ENCODE data around the gene GRHL1.

GRHL1 gene

DNA sequence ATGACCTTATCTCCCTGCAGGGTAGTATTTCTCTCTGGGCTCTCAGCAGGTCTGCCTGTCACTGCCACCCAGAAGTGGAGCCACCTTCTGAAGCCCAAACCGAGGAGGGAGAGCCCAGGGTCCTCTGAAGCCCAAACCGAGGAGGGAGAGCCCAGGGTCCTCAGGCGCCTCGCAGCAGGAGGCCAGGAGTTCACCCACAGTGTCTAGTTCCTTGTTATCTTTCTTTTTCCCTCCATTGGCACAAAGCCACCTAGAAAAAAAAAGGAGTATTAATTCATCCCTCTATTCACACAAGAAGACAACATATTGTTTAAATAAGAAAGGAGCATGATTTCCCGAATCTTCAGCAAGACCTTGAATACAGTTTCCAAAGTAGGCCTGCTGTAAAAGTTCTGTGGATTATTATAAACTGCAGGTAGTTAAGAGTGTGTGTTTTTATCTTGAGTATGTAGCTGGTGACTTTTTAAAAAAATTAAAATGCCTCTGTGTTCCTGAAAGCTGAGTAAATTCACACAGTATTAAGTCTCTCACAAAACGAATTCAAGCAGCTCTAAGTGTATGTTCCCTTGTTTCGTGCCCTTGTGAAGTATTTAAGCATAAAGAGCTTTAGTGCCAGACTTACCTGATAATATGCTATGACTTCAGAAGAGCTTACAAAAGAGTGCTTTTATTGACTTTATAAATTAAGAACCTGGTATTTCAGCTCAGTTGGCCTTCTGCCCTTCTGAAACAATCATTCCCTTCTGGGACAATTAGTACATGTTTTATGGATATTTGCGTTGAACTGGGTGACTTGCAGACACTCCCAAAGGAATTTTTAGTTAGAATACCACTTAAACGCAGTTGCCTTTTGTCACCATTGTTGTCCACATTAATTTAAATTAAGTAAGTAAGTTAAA is 11.7 kb upstream of the GRHL1 start:
- no peak overlapping the region for H3K27ac ChIP-seq
- POLR2A ChIA-PET (ENCODE audit: low non-redundant PET): no interaction called here
- CTCF ChIA-PET: interaction anchor here (0.6 to 0.9 kb wide), 2 partner anchors 13 to 60 kb away, joined by 3 to 6 read pairs; no protein-coding TSS in a partner anchor
- TF ChIP-seq, protein P1, sequence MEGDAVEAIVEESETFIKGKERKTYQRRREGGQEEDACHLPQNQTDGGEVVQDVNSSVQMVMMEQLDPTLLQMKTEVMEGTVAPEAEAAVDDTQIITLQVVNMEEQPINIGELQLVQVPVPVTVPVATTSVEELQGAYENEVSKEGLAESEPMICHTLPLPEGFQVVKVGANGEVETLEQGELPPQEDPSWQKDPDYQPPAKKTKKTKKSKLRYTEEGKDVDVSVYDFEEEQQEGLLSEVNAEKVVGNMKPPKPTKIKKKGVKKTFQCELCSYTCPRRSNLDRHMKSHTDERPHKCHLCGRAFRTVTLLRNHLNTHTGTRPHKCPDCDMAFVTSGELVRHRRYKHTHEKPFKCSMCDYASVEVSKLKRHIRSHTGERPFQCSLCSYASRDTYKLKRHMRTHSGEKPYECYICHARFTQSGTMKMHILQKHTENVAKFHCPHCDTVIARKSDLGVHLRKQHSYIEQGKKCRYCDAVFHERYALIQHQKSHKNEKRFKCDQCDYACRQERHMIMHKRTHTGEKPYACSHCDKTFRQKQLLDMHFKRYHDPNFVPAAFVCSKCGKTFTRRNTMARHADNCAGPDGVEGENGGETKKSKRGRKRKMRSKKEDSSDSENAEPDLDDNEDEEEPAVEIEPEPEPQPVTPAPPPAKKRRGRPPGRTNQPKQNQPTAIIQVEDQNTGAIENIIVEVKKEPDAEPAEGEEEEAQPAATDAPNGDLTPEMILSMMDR (conservative IDR thresholded peaks at IDR 0.05; ENCODE audit: low read depth): no peak
- DNase-seq (ENCODE audit: low spot score): no peak

GRCh38 chr2:9941196-9941995 is 10.1 kb upstream of the GRHL1 start:
- POLR2A ChIA-PET (ENCODE audit: low non-redundant PET): interaction anchor here (0.6 kb wide), 1 partner anchor 98 kb away, joined by 3 read pairs; the partner anchor contains the start of gene TAF1B

DNA sequence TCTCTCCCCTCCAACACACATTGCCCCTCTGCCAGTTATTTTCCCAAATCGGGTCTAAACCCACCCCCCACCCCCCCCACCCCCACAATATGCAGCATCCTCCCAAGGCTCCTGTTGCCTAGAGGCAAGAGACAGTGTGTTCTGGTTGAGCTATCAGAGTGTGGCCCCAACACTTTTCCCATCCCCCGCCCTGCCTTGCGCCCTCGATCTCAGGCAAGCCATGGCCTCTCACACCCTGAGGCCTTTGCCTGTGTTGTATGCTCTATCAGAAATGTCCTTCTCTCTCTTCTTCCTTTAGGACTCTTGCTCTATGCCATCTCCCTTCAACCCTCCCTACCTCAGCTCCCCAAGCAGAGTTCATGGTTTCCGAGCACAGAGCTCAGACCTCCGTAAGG is 9.5 kb upstream of the GRHL1 start:
- no peak overlapping the region for H3K27ac ChIP-seq
- TF ChIP-seq, protein P1 (conservative IDR thresholded peaks at IDR 0.05; ENCODE audit: low read depth): no peak
- CTCF ChIA-PET: interaction anchor here (0.6 to 2.1 kb wide), 2 partner anchors 9 to 128 kb away, joined by 3 to 6 read pairs; no protein-coding TSS in a partner anchor
- no peak for DNase-seq (ENCODE audit: low spot score)
- POLR2A ChIA-PET (ENCODE audit: low non-redundant PET): interaction anchor here (0.6 kb wide), 1 partner anchor 98 kb away, joined by 3 read pairs; the partner anchor contains the start of gene TAF1B

More at GRCh38 chr2:9941196-9941995, 10.1 kb upstream of the GRHL1 start:
- CTCF ChIA-PET: interaction anchor here (0.6 to 2.1 kb wide), 2 partner anchors 9 to 128 kb away, joined by 3 to 6 read pairs; no protein-coding TSS in a partner anchor
- H3K27ac ChIP-seq: no peak overlapping the region
- DNase-seq (ENCODE audit: low spot score): peak; percentile 51
- TF ChIP-seq, protein P1 (conservative IDR thresholded peaks at IDR 0.05; ENCODE audit: low read depth): no peak

DNA sequence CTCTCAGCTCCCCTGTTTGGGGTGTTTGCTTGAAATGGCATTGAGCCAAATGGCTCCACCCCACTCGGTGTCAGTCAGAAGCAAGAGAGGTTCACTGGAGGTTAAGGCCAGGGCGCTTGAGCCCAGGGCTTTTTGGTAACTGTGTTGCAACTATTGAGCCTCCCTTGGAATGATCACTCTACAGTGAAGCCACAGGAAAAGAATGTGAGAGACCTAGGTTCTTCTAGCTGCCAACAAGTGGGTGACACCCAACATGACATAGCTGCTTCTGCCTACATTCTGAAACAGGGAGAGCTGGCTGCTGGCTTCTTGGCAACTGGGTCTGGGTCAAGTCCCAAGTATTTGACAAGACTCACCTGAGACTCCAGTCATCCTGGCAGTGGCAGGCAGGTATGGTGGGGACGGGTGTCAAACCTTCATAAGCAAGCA is 7.1 kb upstream of the GRHL1 start:
- H3K27ac ChIP-seq: peak overlapping the region; percentile 4; the same call in 1 of the 2 replicates
- ChIA-PET CTCF (interaction anchor here (0.6 kb wide), 1 partner anchor 130 kb away, joined by 3 read pairs; no protein-coding TSS in a partner anchor), POLR2A (ENCODE audit: low non-redundant PET) (no interaction called here)
- DNase-seq (ENCODE audit: low spot score): no peak
- TF ChIP-seq, protein P1 (conservative IDR thresholded peaks at IDR 0.05; ENCODE audit: low read depth): no peak

GRCh38 chr2:9945596-9945995 is 5.9 kb upstream of the GRHL1 start:
- POLR2A ChIA-PET (ENCODE audit: low non-redundant PET): no interaction called here
- H3K27ac ChIP-seq: no peak overlapping the region
- CTCF ChIA-PET: no interaction called here
- DNase-seq (ENCODE audit: low spot score): no peak
- TF ChIP-seq, protein P1 (conservative IDR thresholded peaks at IDR 0.05; ENCODE audit: low read depth): no peak

DNA sequence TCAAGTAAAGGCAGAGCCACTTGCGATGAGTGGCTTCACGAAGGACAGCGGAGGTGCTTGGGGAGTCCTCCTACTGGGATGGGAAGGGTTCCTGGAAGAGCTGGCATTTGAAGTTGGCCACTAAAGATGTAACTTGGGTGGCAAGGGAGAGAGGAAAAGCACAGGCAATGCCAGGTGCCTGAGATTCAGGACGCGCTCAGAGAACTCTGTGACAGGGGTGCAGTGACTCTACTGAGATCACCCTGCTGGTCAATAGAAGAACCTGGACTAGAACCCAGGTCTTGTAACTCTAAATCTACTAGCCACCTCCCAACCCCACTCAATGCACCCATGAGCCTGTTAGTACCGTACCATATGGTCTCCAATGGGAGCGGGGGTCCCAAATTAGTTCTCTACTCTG is 5.4 kb upstream of the GRHL1 start:
- ChIA-PET CTCF (interaction anchor here (0.6 to 1.6 kb wide), 2 partner anchors 132 to 335 kb away, joined by 4 read pairs; no protein-coding TSS in a partner anchor), POLR2A (ENCODE audit: low non-redundant PET) (no interaction called here)
- no peak overlapping the region for H3K27ac ChIP-seq
- no peak for DNase-seq (ENCODE audit: low spot score)
- TF ChIP-seq, protein P1 (conservative IDR thresholded peaks at IDR 0.05; ENCODE audit: low read depth): no peak
